WTC11 (cell line): ENCODE data around the gene ANXA2. TPM values are rescaled to one million over a fixed set of nuclear protein-coding genes. Genes with fewer than 3 reads are reported as not detected.

Source experiments
- ATAC-seq: fragments of 200-7000 bp; cut with Tn5 transposase; 2 replicates; pipeline ENCODE4 v1.10.0; 2021; ENCODE audit warnings: mild to moderate bottlenecking, moderate library complexity
- CTCF ChIA-PET: fragments of 300-600 bp; sonication (Branson Sonifier 250); formaldehyde crosslinking; loops from one replicate; lab custom pipeline; 2021; ENCODE audit warnings: antibody characterized with exemption; lab: Charles Lee
- POLR2A ChIA-PET: fragments of 350-600 bp; sonication (Branson Sonifier 250); formaldehyde crosslinking; loops from one replicate; lab custom pipeline; 2021; ENCODE audit warnings: antibody characterized with exemption; lab: Charles Lee
- DNase-seq: peaks from one replicate; pipeline ENCODE4 v3.0.0; 2021; ENCODE audit warnings: low spot score
- H3K27ac Mint-ChIP-seq: 2 replicates; pipeline ENCODE4 v1.8.0; 2021; ENCODE audit warnings: mixed read lengths
- H3K27me3 Mint-ChIP-seq: 2 replicates; pipeline ENCODE4 v1.8.0; 2021; ENCODE audit warnings: low read depth, mild to moderate bottlenecking, moderate library complexity, mixed read lengths
- H3K36me3 Mint-ChIP-seq: 2 replicates; pipeline ENCODE4 v1.8.0; 2021; ENCODE audit warnings: mixed read lengths
- H3K4me1 Mint-ChIP-seq: 2 replicates; pipeline ENCODE4 v1.8.0; 2022; ENCODE audit warnings: mixed read lengths
- H3K4me3 Mint-ChIP-seq: 2 replicates; pipeline ENCODE4 v1.8.0; 2021; ENCODE audit warnings: mild to moderate bottlenecking, moderate library complexity, mixed read lengths
- H3K9me3 Mint-ChIP-seq: 2 replicates; pipeline ENCODE4 v1.8.0; 2021; ENCODE audit warnings: mixed read lengths
- ATF1 ChIP-seq: sonication (generic); formaldehyde crosslinking; IDR thresholded peaks from 2 replicates; pipeline ENCODE4 v1.8.1; 2023; ENCODE audit warnings: mild to moderate bottlenecking, moderate library complexity, missing genetic modification reagents
- GABPB1 ChIP-seq: sonication (generic); formaldehyde crosslinking; IDR thresholded peaks from 2 replicates; pipeline ENCODE4 v1.8.1; 2023; ENCODE audit warnings: mild to moderate bottlenecking, missing genetic modification reagents
- KAT7 ChIP-seq: sonication (generic); formaldehyde crosslinking; IDR thresholded peaks from 2 replicates; pipeline ENCODE4 v1.8.1; 2023; ENCODE audit warnings: missing genetic modification reagents, mild to moderate bottlenecking, borderline replicate concordance
- NFE2L1 ChIP-seq: sonication (generic); formaldehyde crosslinking; IDR thresholded peaks from 2 replicates; pipeline ENCODE4 v1.8.1; 2023; ENCODE audit warnings: missing genetic modification reagents
- NR2C2 ChIP-seq: sonication (generic); formaldehyde crosslinking; IDR thresholded peaks from 2 replicates; pipeline ENCODE4 v1.8.0; 2022; ENCODE audit warnings: mild to moderate bottlenecking, missing genetic modification reagents
- SOX15 ChIP-seq: fragments of 250-450 bp; sonication (Bioruptor Pico); IDR thresholded peaks from 2 replicates; pipeline ENCODE4 v1.9.0; 2021; ENCODE audit warnings: mild to moderate bottlenecking
- TCF7 ChIP-seq: sonication (generic); formaldehyde crosslinking; IDR thresholded peaks from 2 replicates; pipeline ENCODE4 v1.8.0; 2022; ENCODE audit warnings: mild to moderate bottlenecking, low read depth, missing genetic modification reagents, moderate library complexity
- ZNF121 ChIP-seq: sonication (generic); formaldehyde crosslinking; IDR thresholded peaks from 2 replicates; pipeline ENCODE4 v1.8.0; 2023; ENCODE audit warnings: missing genetic modification reagents
- ZNF138 ChIP-seq: sonication (generic); formaldehyde crosslinking; conservative IDR thresholded peaks from 2 replicates; pipeline ENCODE4 v1.8.1; 2022; ENCODE audit warnings: mild to moderate bottlenecking, moderate library complexity, missing genetic modification reagents
- ZNF219 ChIP-seq: sonication (generic); formaldehyde crosslinking; IDR thresholded peaks from 2 replicates; pipeline ENCODE4 v1.8.0; 2023; ENCODE audit warnings: missing genetic modification reagents, mild to moderate bottlenecking, borderline replicate concordance
- ZNF232 ChIP-seq: sonication (generic); formaldehyde crosslinking; IDR thresholded peaks from 2 replicates; pipeline ENCODE4 v1.8.0; 2022; ENCODE audit warnings: mild to moderate bottlenecking, missing genetic modification reagents
- total RNA-seq: library from RNA; stranded (reverse); gene quantifications from 3 replicates; pipeline ENCODE4 v1.2.3, GENCODE V29; 2021
- TF ChIP-seq, protein P1 (sequence below): sonication (generic); formaldehyde crosslinking; IDR thresholded peaks from 2 replicates; pipeline ENCODE4 v1.8.0; 2022; ENCODE audit warnings: mild to moderate bottlenecking, missing genetic modification reagents
- TF ChIP-seq, protein P2 (sequence below): sonication (generic); formaldehyde crosslinking; IDR thresholded peaks from 2 replicates; pipeline ENCODE4 v1.8.0; 2023; ENCODE audit warnings: missing genetic modification reagents
- TF ChIP-seq, protein P3 (sequence below): sonication (generic); formaldehyde crosslinking; IDR thresholded peaks from 2 replicates; pipeline ENCODE4 v1.8.0; 2022; ENCODE audit warnings: missing genetic modification reagents
- TF ChIP-seq, protein P4 (sequence below): sonication (generic); formaldehyde crosslinking; IDR thresholded peaks from 2 replicates; pipeline ENCODE4 v1.8.0; 2022; ENCODE audit warnings: mild to moderate bottlenecking, missing genetic modification reagents
- TF ChIP-seq, protein P5 (sequence below): sonication (generic); formaldehyde crosslinking; IDR thresholded peaks from 2 replicates; pipeline ENCODE4 v1.8.1; 2023; ENCODE audit warnings: mild to moderate bottlenecking, missing genetic modification reagents
- TF ChIP-seq, protein P6 (sequence below): sonication (generic); formaldehyde crosslinking; IDR thresholded peaks from 2 replicates; pipeline ENCODE4 v1.8.1; 2022; ENCODE audit warnings: mild to moderate bottlenecking, moderate library complexity, missing genetic modification reagents

ANXA2 gene
- total RNA-seq, 1 experiment from 2014 or later, result 152 TPM

DNA sequence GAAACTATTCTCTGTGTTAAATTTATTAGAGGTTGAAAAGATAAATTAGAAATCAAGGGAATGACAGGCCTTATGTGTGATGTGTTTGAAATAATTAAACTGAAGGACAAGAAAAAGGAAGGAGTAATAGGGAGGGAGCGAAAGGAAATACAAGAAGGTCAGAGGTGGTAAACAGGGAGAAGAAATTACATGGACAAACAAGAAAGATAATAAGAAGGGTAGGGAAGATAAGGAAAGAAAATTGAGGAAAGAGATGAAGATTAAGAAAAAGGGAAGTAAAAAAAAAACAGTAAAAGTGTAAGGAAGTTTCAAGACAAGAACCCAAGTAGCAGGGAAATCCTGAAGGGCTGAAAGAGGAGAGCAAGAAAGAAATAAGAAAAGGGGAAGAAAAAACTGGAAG lies 26.2 kb upstream of the ANXA2 start (continued):
- TF ChIP-seq, protein P1, sequence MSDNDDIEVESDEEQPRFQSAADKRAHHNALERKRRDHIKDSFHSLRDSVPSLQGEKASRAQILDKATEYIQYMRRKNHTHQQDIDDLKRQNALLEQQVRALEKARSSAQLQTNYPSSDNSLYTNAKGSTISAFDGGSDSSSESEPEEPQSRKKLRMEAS (CRISPR knock-in tag), result no peak
- no peak for TF ChIP-seq ZNF232 (CRISPR knock-in tag)

DNA sequence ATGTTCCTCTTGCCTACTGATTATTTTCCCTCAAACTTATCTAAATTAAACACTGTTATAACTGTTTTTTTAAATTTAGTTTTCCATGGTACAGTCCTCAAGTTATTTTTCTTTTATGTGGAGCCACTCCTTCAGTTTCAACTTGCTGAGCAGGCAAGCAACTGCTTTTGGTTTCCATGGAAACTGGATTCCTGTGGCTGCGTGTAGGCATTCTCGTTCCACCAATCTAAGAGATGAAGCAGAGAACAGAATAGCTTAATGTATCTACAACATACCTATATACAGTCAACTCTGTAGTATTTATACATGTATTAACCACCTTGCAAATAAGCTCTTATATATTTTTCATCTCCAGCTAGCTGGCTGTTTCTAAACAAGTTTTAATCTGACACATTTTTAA lies 25.8 kb upstream of the ANXA2 start:
- no peak for DNase-seq
- peaks cover 6% of the 10 kb centered on the region for H3K4me1 Mint-ChIP-seq

DNA sequence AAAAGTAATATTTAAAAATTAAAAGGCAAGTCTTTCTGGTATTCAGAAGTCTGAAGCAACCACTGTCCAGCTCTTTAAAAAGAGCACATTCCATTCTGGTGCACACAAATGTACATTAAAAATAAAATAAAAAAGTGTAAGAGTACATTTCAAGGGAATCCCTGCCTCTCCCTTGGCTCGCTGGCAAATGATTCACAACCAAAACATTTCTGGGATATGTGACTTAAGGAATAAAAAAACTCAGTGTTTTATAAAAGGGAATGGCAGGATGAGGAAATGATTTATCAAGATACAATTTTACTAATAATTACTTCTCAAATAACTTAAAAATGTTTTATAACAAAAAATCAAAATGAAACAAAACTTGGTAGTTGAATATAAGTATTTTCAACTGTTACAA lies 23.8 kb upstream of the ANXA2 start:
- POLR2A ChIA-PET, result no interaction called here
- ATAC-seq, result no peak
- TF ChIP-seq, protein P2, sequence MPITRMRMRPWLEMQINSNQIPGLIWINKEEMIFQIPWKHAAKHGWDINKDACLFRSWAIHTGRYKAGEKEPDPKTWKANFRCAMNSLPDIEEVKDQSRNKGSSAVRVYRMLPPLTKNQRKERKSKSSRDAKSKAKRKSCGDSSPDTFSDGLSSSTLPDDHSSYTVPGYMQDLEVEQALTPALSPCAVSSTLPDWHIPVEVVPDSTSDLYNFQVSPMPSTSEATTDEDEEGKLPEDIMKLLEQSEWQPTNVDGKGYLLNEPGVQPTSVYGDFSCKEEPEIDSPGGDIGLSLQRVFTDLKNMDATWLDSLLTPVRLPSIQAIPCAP (CRISPR knock-in tag), result no peak
- no peak for TF ChIP-seq NFE2L1
- TF ChIP-seq, protein P3, sequence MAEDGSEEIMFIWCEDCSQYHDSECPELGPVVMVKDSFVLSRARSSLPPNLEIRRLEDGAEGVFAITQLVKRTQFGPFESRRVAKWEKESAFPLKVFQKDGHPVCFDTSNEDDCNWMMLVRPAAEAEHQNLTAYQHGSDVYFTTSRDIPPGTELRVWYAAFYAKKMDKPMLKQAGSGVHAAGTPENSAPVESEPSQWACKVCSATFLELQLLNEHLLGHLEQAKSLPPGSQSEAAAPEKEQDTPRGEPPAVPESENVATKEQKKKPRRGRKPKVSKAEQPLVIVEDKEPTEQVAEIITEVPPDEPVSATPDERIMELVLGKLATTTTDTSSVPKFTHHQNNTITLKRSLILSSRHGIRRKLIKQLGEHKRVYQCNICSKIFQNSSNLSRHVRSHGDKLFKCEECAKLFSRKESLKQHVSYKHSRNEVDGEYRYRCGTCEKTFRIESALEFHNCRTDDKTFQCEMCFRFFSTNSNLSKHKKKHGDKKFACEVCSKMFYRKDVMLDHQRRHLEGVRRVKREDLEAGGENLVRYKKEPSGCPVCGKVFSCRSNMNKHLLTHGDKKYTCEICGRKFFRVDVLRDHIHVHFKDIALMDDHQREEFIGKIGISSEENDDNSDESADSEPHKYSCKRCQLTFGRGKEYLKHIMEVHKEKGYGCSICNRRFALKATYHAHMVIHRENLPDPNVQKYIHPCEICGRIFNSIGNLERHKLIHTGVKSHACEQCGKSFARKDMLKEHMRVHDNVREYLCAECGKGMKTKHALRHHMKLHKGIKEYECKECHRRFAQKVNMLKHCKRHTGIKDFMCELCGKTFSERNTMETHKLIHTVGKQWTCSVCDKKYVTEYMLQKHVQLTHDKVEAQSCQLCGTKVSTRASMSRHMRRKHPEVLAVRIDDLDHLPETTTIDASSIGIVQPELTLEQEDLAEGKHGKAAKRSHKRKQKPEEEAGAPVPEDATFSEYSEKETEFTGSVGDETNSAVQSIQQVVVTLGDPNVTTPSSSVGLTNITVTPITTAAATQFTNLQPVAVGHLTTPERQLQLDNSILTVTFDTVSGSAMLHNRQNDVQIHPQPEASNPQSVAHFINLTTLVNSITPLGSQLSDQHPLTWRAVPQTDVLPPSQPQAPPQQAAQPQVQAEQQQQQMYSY (CRISPR knock-in tag), result no peak
- TF ChIP-seq ZNF138 (CRISPR knock-in tag), result no peak
- TF ChIP-seq KAT7 (CRISPR knock-in tag), result no peak
- TF ChIP-seq ZNF121 (CRISPR knock-in tag), result no peak
- TF ChIP-seq ZNF219 (CRISPR knock-in tag), result no peak
- TF ChIP-seq, protein P4, sequence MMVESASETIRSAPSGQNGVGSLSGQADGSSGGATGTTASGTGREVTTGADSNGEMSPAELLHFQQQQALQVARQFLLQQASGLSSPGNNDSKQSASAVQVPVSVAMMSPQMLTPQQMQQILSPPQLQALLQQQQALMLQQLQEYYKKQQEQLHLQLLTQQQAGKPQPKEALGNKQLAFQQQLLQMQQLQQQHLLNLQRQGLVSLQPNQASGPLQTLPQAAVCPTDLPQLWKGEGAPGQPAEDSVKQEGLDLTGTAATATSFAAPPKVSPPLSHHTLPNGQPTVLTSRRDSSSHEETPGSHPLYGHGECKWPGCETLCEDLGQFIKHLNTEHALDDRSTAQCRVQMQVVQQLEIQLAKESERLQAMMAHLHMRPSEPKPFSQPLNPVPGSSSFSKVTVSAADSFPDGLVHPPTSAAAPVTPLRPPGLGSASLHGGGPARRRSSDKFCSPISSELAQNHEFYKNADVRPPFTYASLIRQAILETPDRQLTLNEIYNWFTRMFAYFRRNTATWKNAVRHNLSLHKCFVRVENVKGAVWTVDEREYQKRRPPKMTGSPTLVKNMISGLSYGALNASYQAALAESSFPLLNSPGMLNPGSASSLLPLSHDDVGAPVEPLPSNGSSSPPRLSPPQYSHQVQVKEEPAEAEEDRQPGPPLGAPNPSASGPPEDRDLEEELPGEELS (CRISPR knock-in tag), result no peak
- TF ChIP-seq, protein P5, sequence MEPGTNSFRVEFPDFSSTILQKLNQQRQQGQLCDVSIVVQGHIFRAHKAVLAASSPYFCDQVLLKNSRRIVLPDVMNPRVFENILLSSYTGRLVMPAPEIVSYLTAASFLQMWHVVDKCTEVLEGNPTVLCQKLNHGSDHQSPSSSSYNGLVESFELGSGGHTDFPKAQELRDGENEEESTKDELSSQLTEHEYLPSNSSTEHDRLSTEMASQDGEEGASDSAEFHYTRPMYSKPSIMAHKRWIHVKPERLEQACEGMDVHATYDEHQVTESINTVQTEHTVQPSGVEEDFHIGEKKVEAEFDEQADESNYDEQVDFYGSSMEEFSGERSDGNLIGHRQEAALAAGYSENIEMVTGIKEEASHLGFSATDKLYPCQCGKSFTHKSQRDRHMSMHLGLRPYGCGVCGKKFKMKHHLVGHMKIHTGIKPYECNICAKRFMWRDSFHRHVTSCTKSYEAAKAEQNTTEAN (CRISPR knock-in tag), result no peak
- TF ChIP-seq SOX15 (CRISPR knock-in tag), result no peak
- no peak for TF ChIP-seq ATF1 (CRISPR knock-in tag)
- no peak for TF ChIP-seq TCF7 (CRISPR knock-in tag)
- TF ChIP-seq, all 79 proteins: peak for 0
- peaks cover 6% of the 10 kb centered on the region for H3K4me1 Mint-ChIP-seq
- H3K27ac Mint-ChIP-seq, result no peak overlapping the region
- peaks cover 7% of the 10 kb centered on the region for H3K36me3 Mint-ChIP-seq
- no peaks in the 10 kb centered on the region for H3K9me3 Mint-ChIP-seq
- DNase-seq, result no peak
- CTCF ChIA-PET, result no interaction called here
- no peaks in the 10 kb centered on the region for H3K27me3 Mint-ChIP-seq
- H3K4me3 Mint-ChIP-seq, result no peak overlapping the region

More for the DNA sequence above, 25.8 kb upstream of the ANXA2 start:
- no peaks in the 10 kb centered on the region for H3K9me3 Mint-ChIP-seq
- TF ChIP-seq, protein P6, sequence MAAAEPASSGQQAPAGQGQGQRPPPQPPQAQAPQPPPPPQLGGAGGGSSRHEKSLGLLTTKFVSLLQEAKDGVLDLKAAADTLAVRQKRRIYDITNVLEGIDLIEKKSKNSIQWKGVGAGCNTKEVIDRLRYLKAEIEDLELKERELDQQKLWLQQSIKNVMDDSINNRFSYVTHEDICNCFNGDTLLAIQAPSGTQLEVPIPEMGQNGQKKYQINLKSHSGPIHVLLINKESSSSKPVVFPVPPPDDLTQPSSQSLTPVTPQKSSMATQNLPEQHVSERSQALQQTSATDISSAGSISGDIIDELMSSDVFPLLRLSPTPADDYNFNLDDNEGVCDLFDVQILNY (CRISPR knock-in tag), result no peak
- TF ChIP-seq GABPB1 (CRISPR knock-in tag), result no peak
- TF ChIP-seq NR2C2 (CRISPR knock-in tag), result no peak
- peaks cover 12% of the 10 kb centered on the region for H3K36me3 Mint-ChIP-seq
- H3K27ac Mint-ChIP-seq, result peak overlapping the region; percentile 76; the same call in 1 of the 2 replicates
- H3K4me3 Mint-ChIP-seq, result no peak overlapping the region
- CTCF ChIA-PET, result no interaction called here
- POLR2A ChIA-PET, result no interaction called here
- H3K27me3 Mint-ChIP-seq, result no peaks in the 10 kb centered on the region
- ATAC-seq, result no peak
